HG03457 (cell line): ENCODE measurements around the gene CCR7.
"Not testable (repeated sequence)": the region's sequence is repeated elsewhere in the genome, so short reads cannot be mapped to it uniquely, and the experiment has no call there.

Experiments used
- ATAC-seq: cut with Tn5 transposase; IDR thresholded peaks from one replicate; pipeline ENCODE4 v1.9.1; 2021; ENCODE audit warnings: moderate number of reproducible peaks; ENCODE audit not compliant: unreplicated experiment

CCR7 gene

GRCh38 chr17:40597556-40598300 is 32.5 kb upstream of the CCR7 start:
- ATAC-seq = no peak

GRCh38 chr17:40597156-40597555 is 31.9 kb upstream of the CCR7 start:
- ATAC-seq = no peak

GRCh38 chr17:40596261-40596919 is 31.1 kb upstream of the CCR7 start:
- no peak for ATAC-seq

- no peak for ATAC-seq
Observed at GRCh38 chr17:40590742-40591141, 25.5 kb upstream of the CCR7 start.

- no peak for ATAC-seq
Observed at GRCh38 chr17:40588552-40588951, 23.3 kb upstream of the CCR7 start.

- ATAC-seq = not testable (repeated sequence)
Observed at GRCh38 chr17:40586264-40586663, 21.0 kb upstream of the CCR7 start.

- not testable (repeated sequence) for ATAC-seq
Observed at GRCh38 chr17:40584950-40585349, 19.7 kb upstream of the CCR7 start.

- peak; percentile 85 for ATAC-seq
Observed at GRCh38 chr17:40582328-40582901, 17.1 kb upstream of the CCR7 start.

- no peak for ATAC-seq
Observed at GRCh38 chr17:40580140-40580539, 14.9 kb upstream of the CCR7 start.

GRCh38 chr17:40579471-40579870 is 14.2 kb upstream of the CCR7 start:
- ATAC-seq = no peak

GRCh38 chr17:40577611-40578065 is 12.4 kb upstream of the CCR7 start:
- no peak for ATAC-seq

- ATAC-seq = no peak
Observed at GRCh38 chr17:40576113-40576740, 11.0 kb upstream of the CCR7 start.

GRCh38 chr17:40574292-40574691 is 9.0 kb upstream of the CCR7 start:
- ATAC-seq = no peak

GRCh38 chr17:40572245-40572993 is 7.1 kb upstream of the CCR7 start:
- not testable (repeated sequence) for ATAC-seq

GRCh38 chr17:40568074-40568836 is 3.0 kb upstream of the CCR7 start:
- no peak for ATAC-seq

GRCh38 chr17:40567377-40567776 is 2.1 kb upstream of the CCR7 start:
- ATAC-seq = no peak

- ATAC-seq = no peak
Observed at GRCh38 chr17:40565769-40566409, 617 bp upstream of the CCR7 start.

GRCh38 chr17:40564195-40564882 is 933 bp downstream of the CCR7 start:
- ATAC-seq = no peak
